Astrocyte (in vitro differentiated cells and primary cell): Measurements from ENCODE around the gene DUSP5. TPM values are rescaled to one million over a fixed set of nuclear protein-coding genes. Genes with fewer than 3 reads are reported as not detected.

Experiments
- DNase-seq: peaks from one replicate; pipeline ENCODE4 v3.0.0-alpha.2; 2010; ENCODE audit warnings: low read depth
- FAIRE-seq: peaks from 2 replicates; lab custom pipeline; 2011; peaks lifted over from hg19 to GRCh38; lab: Jason Lieb, UNC
- H2AFZ ChIP-seq: 2 replicates; pipeline ENCODE4 v1.6.0; 2012; ENCODE audit warnings: low read depth, low read length, inconsistent platforms
- H3K27ac ChIP-seq: 2 replicates; pipeline ENCODE4 v1.5.1; 2011; ENCODE audit warnings: low read depth, low read length, inconsistent platforms
- H3K27me3 ChIP-seq: 2 replicates; pipeline ENCODE4 v1.6.0; 2011; ENCODE audit warnings: low read length, inconsistent platforms; ENCODE audit not compliant: insufficient read depth
- H3K36me3 ChIP-seq: 2 replicates; pipeline ENCODE4 v1.5.1; 2011; ENCODE audit warnings: low read length, inconsistent platforms; ENCODE audit not compliant: insufficient read depth
- H3K4me1 ChIP-seq: 2 replicates; pipeline ENCODE4 v1.5.1; 2011; ENCODE audit warnings: low read length, inconsistent platforms; ENCODE audit not compliant: insufficient read depth
- H3K4me2 ChIP-seq: 2 replicates; pipeline ENCODE4 v1.6.0; 2012; ENCODE audit warnings: low read length, inconsistent platforms
- H3K4me3 ChIP-seq: 2 replicates; pipeline ENCODE4 v1.5.1; 2011; ENCODE audit warnings: low read depth, mild to moderate bottlenecking, low read length, inconsistent platforms; ENCODE audit not compliant: insufficient read depth
- H3K79me2 ChIP-seq: 2 replicates; pipeline ENCODE4 v1.6.0; 2012; ENCODE audit warnings: mild to moderate bottlenecking, low read length, inconsistent platforms; ENCODE audit not compliant: insufficient read depth
- H3K9ac ChIP-seq: 2 replicates; pipeline ENCODE4 v1.6.0; 2012; ENCODE audit warnings: mild to moderate bottlenecking, low read length, inconsistent platforms
- H3K9me3 ChIP-seq: 2 replicates; pipeline ENCODE4 v1.5.1; 2012; ENCODE audit warnings: low read depth, mild to moderate bottlenecking, low read length, inconsistent platforms; ENCODE audit not compliant: insufficient read depth
- H4K20me1 ChIP-seq: 2 replicates; pipeline ENCODE4 v1.6.0; 2012; ENCODE audit warnings: low read length, inconsistent platforms; ENCODE audit not compliant: insufficient read depth
- H3K27ac Mint-ChIP-seq: one replicate; pipeline ENCODE4 v1.8.0; 2021; ENCODE audit warnings: mild to moderate bottlenecking, mixed read lengths; ENCODE audit not compliant: unreplicated experiment
- H3K27me3 Mint-ChIP-seq: one replicate; pipeline ENCODE4 v1.8.0; 2021; ENCODE audit warnings: low read depth, mixed read lengths; ENCODE audit not compliant: unreplicated experiment
- H3K36me3 Mint-ChIP-seq: one replicate; pipeline ENCODE4 v1.8.0; 2021; ENCODE audit warnings: low read depth, mixed read lengths; ENCODE audit not compliant: unreplicated experiment
- H3K4me1 Mint-ChIP-seq: one replicate; pipeline ENCODE4 v1.8.0; 2021; ENCODE audit warnings: low read depth, mixed read lengths; ENCODE audit not compliant: unreplicated experiment
- H3K4me3 Mint-ChIP-seq: one replicate; pipeline ENCODE4 v1.8.0; 2021; ENCODE audit warnings: mild to moderate bottlenecking, moderate library complexity, mixed read lengths; ENCODE audit not compliant: unreplicated experiment
- H3K9me3 Mint-ChIP-seq: one replicate; pipeline ENCODE4 v1.8.0; 2021; ENCODE audit warnings: mild to moderate bottlenecking, mixed read lengths; ENCODE audit not compliant: unreplicated experiment
- CTCF ChIP-seq: IDR thresholded peaks from 2 replicates; pipeline ENCODE4 v1.5.1; 2011; ENCODE audit warnings: low read depth, mild to moderate bottlenecking, inconsistent platforms, low read length, moderate library complexity; ENCODE audit not compliant: insufficient read depth
- EZH2 ChIP-seq: IDR thresholded peaks from 2 replicates; pipeline ENCODE4 v1.6.1; 2012; ENCODE audit warnings: mild to moderate bottlenecking, low read length, inconsistent platforms; ENCODE audit not compliant: insufficient read depth
- total RNA-seq: library from RNA; stranded (reverse); gene quantifications from 2 replicates; pipeline ENCODE4 v1.2.1, GENCODE V29; 2021

DUSP5 gene
- total RNA-seq, 1 donor from 2014 or later, result 36.4 TPM

DNA sequence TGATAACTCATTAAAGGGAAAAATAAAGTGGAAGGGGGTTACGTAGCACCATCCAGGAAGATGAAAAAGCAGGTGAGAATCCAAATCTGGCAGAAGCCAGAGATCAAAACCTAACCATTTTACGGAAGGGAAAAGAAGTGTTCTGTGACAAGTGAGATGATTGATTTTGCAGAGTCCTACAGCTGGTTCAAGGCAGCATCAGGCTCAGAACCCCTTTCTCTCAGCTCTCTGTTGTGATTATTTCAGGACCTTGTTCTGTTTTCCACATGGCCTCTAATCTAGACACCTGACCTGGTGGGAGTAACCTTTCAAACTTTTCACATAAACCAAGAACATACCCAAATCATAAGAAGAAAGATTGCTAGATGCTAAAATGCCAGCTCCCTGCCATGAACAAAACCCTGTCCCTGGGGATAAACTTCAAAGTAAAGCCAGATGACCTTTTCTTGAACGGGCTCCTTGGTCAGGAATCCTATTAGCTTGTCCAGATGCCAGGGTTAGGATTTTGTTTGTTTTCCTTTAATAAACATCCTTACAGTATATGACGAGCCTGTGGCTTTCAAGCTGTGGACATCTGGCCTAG is 5.9 kb downstream of the DUSP5 start:
- Histone ChIP-seq H3K4me1 (peaks cover 55% of the 10 kb centered on the region), H3K27me3 (no peaks in the 10 kb centered on the region), H3K27ac (peak overlapping the region; percentile 10), H3K36me3 (peaks cover 40% of the 10 kb centered on the region), H4K20me1 (peaks cover 96% of the 10 kb centered on the region), H3K9ac (peak overlapping the region; percentile 42), H2AFZ (no peak overlapping the region), H3K4me3 (no peak overlapping the region), H3K9me3 (no peaks in the 10 kb centered on the region), H3K79me2 (peaks cover 98% of the 10 kb centered on the region), H3K4me2 (peak overlapping the region; percentile 94)
- no peak for FAIRE-seq
- TF ChIP-seq EZH2, result no peak
- no peak for TF ChIP-seq CTCF
- Mint-ChIP-seq H3K27ac (no peak overlapping the region), H3K9me3 (peaks cover 2% of the 10 kb centered on the region), H3K27me3 (no peaks in the 10 kb centered on the region), H3K4me1 (peaks cover 49% of the 10 kb centered on the region), H3K4me3 (peak overlapping the region; percentile 21), H3K36me3 (peaks cover 43% of the 10 kb centered on the region)
- DNase-seq, result no peak

- Histone ChIP-seq H3K4me3 (no peak overlapping the region), H3K79me2 (peaks cover 98% of the 10 kb centered on the region), H4K20me1 (peaks cover 96% of the 10 kb centered on the region), H3K27ac (peak overlapping the region; percentile 10), H3K36me3 (peaks cover 45% of the 10 kb centered on the region), H3K9ac (peak overlapping the region; percentile 42), H3K9me3 (no peaks in the 10 kb centered on the region), H2AFZ (no peak overlapping the region), H3K4me2 (peak overlapping the region; percentile 94), H3K4me1 (peaks cover 55% of the 10 kb centered on the region), H3K27me3 (no peaks in the 10 kb centered on the region)
- Mint-ChIP-seq H3K9me3 (peaks cover 2% of the 10 kb centered on the region), H3K27me3 (no peaks in the 10 kb centered on the region), H3K4me1 (peaks cover 54% of the 10 kb centered on the region), H3K4me3 (no peak overlapping the region), H3K36me3 (peaks cover 46% of the 10 kb centered on the region), H3K27ac (peak overlapping the region; percentile 14)
- FAIRE-seq, result no peak
- TF ChIP-seq CTCF, result no peak
- peak; percentile 73 for DNase-seq
Observed at GRCh38 chr10:110504111-110504735, 6.5 kb downstream of the DUSP5 start.
